ENCODE results near the gene WFDC11. TPM values are rescaled to one million over a fixed set of nuclear protein-coding genes. Genes with fewer than 3 reads are reported as not detected.
A peak's percentile ranks its signal among the peaks of the same experiment; 100 is the strongest.

WFDC11 gene
- total RNA-seq, 1 donor from 2014 or later, result not detected

GRCh38 chr20:45626540-45626939 lies 43.5 kb downstream of the WFDC11 start:
- no peak for DNase-seq (ENCODE audit: low read depth)

- DNase-seq (ENCODE audit: low read depth), result no peak
Observed at GRCh38 chr20:45621593-45621992, 48.4 kb downstream of the WFDC11 start.

GRCh38 chr20:45617591-45617990 lies 52.4 kb downstream of the WFDC11 start:
- DNase-seq (ENCODE audit: low read depth), result no peak

GRCh38 chr20:45612314-45612713 lies 57.7 kb downstream of the WFDC11 start:
- no peak for DNase-seq (ENCODE audit: low read depth)

GRCh38 chr20:45611054-45611453 lies 59.0 kb downstream of the WFDC11 start:
- DNase-seq (ENCODE audit: low read depth), result peak; percentile 51

- no peak for DNase-seq (ENCODE audit: low read depth)
Observed at GRCh38 chr20:45607810-45608209, 62.2 kb downstream of the WFDC11 start.

Other genes starting within 250 kb of the WFDC11 start
- gene WFDC2, start 200.5 kb downstream of the WFDC11 start, total RNA-seq, result 1.6 and 25.0 TPM in 2 replicates
- gene SPINT3, start 154.6 kb downstream of the WFDC11 start, total RNA-seq, result not detected in 2 replicates
- gene WFDC6, start 130.8 kb downstream of the WFDC11 start, total RNA-seq, result not detected in 2 replicates
- gene EPPIN, start 122.8 kb downstream of the WFDC11 start, total RNA-seq, result not detected in 2 replicates
- not detected in 2 replicates for gene WFDC8, start 91.0 kb downstream of the WFDC11 start, total RNA-seq
- not detected in 2 replicates for gene WFDC10A, start 40.5 kb downstream of the WFDC11 start, total RNA-seq
- gene WFDC9, start 39.0 kb downstream of the WFDC11 start, total RNA-seq, result not detected in 2 replicates
- not detected in 2 replicates for gene WFDC13, start 31.8 kb upstream of the WFDC11 start, total RNA-seq
- not detected in 2 replicates for gene WFDC10B, start 34.8 kb upstream of the WFDC11 start, total RNA-seq
- not detected in 2 replicates for gene SPINT4, start 52.1 kb upstream of the WFDC11 start, total RNA-seq
- 0.50 and 3.5 TPM in 2 replicates for gene WFDC3, start 121.6 kb upstream of the WFDC11 start, total RNA-seq
- 13.3 and 14.2 TPM in 2 replicates for gene DNTTIP1, start 121.7 kb upstream of the WFDC11 start, total RNA-seq
- 0.75 and 16.7 TPM in 2 replicates for gene UBE2C, start 142.4 kb upstream of the WFDC11 start, total RNA-seq
- gene TNNC2, start 157.1 kb upstream of the WFDC11 start, total RNA-seq, result not detected in 2 replicates
- gene SNX21, start 163.6 kb upstream of the WFDC11 start, total RNA-seq, result 26.9 and 32.1 TPM in 2 replicates
- 32.1 and 35.7 TPM in 2 replicates for gene ACOT8, start 187.2 kb upstream of the WFDC11 start, total RNA-seq
- gene ZSWIM3, start 187.4 kb upstream of the WFDC11 start, total RNA-seq, result 4.3 and 5.9 TPM in 2 replicates
- 3.6 and 6.9 TPM in 2 replicates for gene ZSWIM1, start 211.0 kb upstream of the WFDC11 start, total RNA-seq
- gene SPATA25, start 217.4 kb upstream of the WFDC11 start, total RNA-seq, result 0.85 and 1.0 TPM in 2 replicates
- 3.0 and 3.3 TPM in 2 replicates for gene NEURL2, start 221.0 kb upstream of the WFDC11 start, total RNA-seq
- 20.7 and 64.2 TPM in 2 replicates for gene CTSA, start 221.1 kb upstream of the WFDC11 start, total RNA-seq
- 10.4 and 32.1 TPM in 2 replicates for gene PLTP, start 241.9 kb upstream of the WFDC11 start, total RNA-seq